D721Med (cell line): Measurements from ENCODE around the gene OR52E6.

Experiments
- DNase-seq: peaks from one replicate; pipeline ENCODE4 v3.0.0; 2011; ENCODE audit warnings: low spot score; ENCODE audit not compliant: insufficient read length
- FAIRE-seq: peaks from 2 replicates; lab custom pipeline; 2011; peaks lifted over from hg19 to GRCh38; lab: Jason Lieb, UNC
- TF ChIP-seq, protein P1 (sequence below): IDR thresholded peaks from 2 replicates; pipeline ENCODE4 v1.5.1; 2012; ENCODE audit warnings: mild to moderate bottlenecking, control low read depth; ENCODE audit not compliant: insufficient read depth; ENCODE audit errors: missing control alignments

Gene OR52E6

DNA sequence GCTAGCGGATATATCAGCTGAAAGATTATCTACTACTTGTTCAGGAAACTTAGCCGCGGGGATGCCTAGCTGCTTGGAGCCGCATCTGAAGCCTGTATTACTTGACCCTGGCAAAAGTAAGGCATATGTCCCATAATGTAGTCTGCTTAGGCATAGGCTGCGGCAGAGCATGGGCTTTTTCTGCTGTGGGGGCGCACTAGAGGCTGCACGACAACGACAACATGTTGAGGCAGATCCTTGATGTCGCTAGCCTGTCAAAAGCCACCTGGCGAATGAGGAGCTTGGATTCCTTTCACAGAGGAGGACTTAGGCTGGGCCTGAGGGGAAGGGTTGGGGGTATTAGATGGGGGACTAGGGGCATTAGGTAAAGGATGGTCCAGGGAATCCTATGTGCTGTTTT is 34.1 kb downstream of the OR52E6 start:
- FAIRE-seq (no peak), DNase-seq (no peak)
- TF ChIP-seq, protein P1, sequence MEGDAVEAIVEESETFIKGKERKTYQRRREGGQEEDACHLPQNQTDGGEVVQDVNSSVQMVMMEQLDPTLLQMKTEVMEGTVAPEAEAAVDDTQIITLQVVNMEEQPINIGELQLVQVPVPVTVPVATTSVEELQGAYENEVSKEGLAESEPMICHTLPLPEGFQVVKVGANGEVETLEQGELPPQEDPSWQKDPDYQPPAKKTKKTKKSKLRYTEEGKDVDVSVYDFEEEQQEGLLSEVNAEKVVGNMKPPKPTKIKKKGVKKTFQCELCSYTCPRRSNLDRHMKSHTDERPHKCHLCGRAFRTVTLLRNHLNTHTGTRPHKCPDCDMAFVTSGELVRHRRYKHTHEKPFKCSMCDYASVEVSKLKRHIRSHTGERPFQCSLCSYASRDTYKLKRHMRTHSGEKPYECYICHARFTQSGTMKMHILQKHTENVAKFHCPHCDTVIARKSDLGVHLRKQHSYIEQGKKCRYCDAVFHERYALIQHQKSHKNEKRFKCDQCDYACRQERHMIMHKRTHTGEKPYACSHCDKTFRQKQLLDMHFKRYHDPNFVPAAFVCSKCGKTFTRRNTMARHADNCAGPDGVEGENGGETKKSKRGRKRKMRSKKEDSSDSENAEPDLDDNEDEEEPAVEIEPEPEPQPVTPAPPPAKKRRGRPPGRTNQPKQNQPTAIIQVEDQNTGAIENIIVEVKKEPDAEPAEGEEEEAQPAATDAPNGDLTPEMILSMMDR = no peak

DNA sequence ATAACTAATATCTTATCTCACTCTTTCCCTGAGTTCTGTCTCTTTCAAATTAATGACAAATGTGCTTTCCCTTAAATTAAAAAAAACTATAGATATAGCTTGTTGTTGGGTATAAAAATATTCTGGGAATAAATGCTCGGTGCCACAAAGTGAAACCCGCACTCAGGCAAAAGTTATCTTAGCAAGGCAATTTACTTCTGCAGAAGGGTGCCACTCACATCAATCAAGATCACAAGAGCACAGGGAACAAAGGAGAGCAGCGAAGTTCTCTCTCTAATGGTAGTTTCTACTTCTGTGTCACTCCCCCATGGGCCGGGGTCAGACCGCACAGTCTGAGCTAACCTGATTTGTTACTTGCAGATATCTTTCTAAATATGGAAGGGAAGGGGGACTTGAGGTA is 37.7 kb downstream of the OR52E6 start:
- no peak for FAIRE-seq
- TF ChIP-seq, protein P1 = no peak
- DNase-seq = no peak

DNA sequence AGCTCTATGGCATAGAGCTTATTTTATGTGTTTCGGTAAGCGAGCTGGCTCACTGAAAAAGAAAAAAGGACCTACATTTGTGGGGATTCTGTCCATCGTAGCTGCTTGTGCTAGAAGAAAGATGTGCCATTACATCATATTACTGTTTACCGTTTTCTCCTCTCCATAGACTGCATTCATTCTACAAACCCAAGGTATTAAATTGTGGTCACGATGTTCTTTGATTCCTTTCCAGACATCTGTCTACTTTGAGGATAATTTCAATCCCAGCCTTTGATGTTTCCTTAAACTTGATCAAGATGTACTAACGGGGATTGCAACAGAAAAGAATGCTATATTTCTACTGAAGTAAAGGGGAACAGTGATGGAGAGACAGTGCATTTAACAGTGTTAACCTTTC is 45.2 kb downstream of the OR52E6 start:
- FAIRE-seq = no peak
- TF ChIP-seq, protein P1 = no peak
- no peak for DNase-seq

GRCh38 chr11:5791165-5791564 is 50.5 kb downstream of the OR52E6 start, which contains the start of gene OR52N1:
Gene OR52N1, minus strand, starts transcription at chr11:5791265. Its CDS starts 2,449 bp downstream, at chr11:5788816.
- DNase-seq = no peak
- TF ChIP-seq, protein P1 = no peak
- FAIRE-seq = no peak
